GM18861 (cell line): ENCODE results near the gene KIAA1549.

ENCODE experiments used
- ATAC-seq: cut with Tn5 transposase; IDR thresholded peaks from one replicate; pipeline ENCODE4 v1.9.1; 2021; ENCODE audit not compliant: unreplicated experiment

Gene KIAA1549

DNA sequence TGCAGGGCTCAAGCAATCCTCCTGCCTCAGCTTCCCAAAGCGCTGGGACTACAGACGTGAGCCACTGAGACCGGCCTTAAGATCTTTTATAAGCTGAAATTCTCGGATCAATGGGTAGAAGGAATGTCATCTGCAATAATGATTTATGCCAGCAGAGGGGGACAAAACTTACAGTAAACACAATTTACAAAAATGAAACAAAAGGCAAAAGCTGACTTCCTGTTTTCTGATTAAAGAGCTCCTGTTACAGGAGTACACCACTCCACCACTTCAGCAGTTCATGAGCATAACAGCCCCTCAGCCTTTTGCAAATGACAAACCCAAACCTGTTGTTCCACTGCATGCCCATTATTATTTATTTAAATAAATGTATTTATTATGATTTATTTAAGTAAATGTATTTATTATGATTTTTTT, 94.7 kb downstream of the KIAA1549 start:
- peak; percentile 74 for ATAC-seq

DNA sequence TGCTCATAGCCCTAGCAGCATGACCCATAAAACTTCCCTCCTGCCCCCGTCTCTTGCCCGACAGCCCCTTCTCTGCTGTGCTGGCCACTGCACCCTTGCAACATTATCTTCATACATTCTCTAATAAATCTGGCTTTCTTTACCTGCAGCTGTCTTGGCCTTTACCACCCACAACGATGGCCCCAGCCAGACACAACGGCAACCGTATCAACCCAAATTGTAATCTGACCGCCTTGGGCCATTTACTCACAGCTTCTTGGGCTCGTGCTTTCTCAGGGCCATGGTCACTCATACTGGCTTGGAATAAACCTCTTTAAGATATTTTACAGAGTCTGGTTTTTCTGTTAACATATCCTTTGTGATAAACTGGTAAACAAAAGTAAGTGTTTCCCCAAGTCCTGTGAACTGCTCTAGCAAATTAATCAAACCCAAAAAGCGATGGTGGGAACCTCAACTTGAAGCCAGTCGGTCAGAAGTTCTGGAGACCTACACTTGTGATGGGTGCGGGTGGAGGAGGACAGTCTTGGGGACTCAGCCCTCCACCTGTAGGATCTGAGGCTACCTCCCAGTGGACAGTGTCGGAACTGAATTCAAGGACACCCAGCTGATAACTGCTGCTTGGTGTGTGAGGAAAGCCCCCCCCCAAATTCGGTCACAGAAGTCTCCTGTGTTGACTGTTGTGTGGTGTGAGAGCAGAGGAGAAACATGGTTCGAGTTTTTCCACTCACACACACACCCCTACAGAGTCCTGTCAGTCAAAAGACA, 95.6 kb downstream of the KIAA1549 start:
- no peak for ATAC-seq

DNA sequence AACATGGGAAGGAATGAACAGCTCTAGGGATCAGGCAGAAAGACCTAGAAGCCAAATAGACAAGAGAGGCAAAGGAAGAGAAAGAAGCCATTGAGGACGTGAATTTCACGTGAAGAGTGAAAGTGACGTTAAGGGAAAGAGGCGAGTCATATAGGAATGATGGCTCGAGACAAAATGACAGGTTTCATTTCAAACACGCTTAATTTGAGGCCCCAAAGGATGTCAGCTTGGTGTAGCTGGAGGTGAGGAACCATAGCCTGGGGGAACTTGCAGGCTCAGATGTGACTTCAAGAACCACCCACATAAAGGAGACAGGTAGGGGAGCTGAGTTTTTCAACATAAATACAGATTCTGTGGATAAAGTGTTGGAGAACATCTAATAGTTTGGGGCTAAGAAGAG, 98.9 kb downstream of the KIAA1549 start:
- no peak for ATAC-seq

DNA sequence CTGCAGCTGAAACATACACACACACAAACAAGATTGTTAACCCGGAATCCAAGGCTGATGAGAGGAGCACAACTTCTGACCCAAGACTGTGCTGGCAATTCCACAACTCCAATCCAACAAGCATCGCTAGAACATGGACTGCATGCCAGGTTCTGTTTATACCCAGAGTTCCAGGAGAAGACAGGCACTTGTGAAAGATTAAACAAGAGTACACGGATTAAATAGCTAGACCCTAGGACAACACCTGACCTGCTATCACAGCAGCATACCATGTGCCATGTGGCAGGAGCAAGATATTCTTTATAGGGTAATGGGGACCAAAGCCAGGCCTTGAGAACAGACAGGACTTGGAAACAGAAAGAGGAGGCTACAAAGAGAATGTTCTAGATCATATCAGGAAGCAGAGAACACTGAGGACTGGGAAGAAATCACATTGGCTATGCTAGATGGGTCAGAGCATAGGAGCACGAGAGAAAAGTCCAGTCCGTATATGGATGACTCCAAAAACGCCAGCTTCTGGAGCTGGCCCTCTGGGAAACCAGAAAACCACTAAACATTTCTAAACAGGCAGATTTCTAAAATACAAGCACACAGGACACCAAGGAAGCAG, 99.5 kb downstream of the KIAA1549 start:
- ATAC-seq = no peak

DNA sequence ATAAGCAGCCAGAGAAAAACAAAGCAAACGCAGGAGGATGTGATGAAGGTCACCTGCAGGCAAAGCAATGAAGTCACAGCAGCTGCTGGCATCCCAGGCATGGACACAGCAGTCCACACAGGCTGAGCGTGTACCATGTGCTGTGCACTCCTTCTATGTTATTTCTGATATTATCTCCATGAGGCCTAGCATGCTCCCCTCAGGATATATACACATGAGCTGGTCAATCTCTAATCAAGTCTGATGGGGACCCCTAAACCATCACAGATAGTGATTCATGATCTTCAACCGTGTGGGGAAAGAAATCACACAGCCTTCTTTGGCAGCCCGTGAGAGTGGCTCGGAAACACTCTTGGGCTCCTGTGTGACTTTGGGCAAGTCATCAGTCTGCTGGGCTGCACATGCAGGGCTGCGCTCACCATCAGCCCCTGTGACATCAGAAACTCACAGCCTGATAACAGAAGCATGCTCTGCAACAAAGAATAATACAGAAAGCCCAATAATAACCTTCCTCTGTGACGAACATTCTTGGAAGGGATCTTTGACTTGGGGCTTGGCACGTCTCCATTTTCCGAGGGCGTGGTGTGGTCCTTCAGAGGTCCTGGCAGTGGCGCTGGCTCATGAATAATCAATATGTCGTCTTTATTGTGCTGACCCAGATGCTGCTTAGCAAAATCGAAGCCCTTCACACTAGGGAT, 100.2 kb downstream of the KIAA1549 start:
- no peak for ATAC-seq

DNA sequence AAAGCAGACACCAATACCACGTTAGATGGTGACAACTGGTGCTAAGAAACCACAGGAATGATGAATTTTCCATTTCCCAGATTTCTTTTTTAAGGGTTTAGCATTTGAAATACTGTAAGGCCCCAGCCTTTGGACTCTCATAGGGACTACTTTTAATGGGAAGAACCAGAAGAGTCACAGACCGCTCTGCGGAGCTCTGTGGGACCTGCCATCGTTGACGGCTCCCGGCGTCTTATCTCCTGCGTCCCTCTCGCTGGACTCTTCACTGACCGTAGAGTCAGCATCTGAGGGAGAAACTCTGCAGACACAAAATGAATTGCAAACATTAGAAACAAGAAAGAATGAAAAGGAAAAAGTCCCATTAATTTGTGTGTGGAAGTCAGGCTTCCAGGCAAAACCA, 101.8 kb downstream of the KIAA1549 start:
- no peak for ATAC-seq

DNA sequence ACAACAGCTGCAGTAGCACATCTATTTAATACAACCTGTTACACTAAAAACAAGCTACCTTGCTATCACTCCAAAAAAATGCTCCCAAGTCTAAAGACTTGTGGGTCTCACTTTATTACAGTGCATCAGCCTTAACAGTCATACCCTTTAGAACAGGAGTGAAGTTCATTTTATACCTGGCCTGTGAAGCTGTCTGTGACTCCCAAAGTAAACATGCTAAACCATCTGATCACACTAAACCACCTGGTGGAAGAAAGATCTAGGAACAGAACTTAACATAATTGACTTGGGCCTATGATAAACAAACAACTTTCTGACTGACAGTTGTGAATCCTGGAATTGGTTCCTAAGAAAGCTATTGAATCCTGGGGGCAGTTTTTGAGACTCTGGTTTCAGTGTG, 102.3 kb downstream of the KIAA1549 start:
- ATAC-seq = no peak

DNA sequence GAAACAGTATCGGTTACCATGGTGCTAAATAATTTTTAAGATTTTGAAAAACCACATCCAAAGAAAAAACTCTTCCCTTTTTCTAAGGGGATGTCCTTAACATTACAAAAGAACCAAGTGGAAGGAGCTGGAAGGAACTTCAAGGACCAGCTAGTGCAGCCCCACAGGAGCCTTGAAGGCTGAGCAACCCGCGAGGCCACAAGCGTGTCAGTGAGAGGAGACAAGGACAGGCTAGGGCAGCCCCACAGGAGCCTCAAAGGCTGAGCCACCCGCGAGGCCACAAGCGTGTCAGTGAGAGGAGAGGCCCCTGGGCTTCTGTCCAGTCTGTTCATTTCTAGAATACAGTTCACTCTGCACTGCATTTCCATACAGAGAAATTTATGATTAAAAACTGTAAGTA, 103.1 kb downstream of the KIAA1549 start:
- ATAC-seq = no peak

DNA sequence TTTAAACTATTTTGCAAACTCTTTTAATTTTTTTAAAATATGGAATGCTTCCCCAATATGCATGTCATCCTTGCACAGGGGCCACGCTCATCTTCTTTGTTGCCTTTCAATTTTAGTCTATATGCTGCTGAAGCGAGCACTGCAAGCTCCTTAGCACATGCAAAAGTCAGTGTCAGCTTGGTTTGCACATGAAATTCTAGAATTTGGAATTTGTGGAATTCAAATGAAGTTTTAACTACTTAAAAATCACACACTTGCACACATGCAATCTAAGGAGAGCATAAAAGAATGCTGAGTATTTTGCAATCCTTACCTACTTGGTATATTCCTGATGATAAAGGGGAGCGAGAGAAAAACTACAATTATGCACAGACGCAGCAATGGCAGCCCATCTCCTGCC, 104.9 kb downstream of the KIAA1549 start:
- no peak for ATAC-seq

DNA sequence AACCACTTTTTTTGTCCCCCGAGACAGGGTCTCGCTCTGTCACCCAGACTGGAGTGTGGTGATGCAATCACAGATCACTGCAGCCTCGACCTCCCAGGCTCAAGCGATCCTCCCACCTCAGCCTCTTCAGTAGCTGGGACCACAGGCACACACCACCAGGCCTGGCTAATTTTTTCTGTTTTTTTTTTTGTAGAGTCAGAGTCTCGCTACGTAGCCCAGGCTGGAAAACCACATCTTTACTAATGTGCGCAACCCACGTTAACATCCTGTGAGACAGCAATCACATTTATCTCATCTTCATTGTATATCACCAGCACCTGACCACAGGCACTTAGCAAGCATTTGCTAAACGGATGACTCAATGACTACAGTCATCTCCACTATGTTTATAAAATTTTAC, 105.4 kb downstream of the KIAA1549 start:
- ATAC-seq = no peak

DNA sequence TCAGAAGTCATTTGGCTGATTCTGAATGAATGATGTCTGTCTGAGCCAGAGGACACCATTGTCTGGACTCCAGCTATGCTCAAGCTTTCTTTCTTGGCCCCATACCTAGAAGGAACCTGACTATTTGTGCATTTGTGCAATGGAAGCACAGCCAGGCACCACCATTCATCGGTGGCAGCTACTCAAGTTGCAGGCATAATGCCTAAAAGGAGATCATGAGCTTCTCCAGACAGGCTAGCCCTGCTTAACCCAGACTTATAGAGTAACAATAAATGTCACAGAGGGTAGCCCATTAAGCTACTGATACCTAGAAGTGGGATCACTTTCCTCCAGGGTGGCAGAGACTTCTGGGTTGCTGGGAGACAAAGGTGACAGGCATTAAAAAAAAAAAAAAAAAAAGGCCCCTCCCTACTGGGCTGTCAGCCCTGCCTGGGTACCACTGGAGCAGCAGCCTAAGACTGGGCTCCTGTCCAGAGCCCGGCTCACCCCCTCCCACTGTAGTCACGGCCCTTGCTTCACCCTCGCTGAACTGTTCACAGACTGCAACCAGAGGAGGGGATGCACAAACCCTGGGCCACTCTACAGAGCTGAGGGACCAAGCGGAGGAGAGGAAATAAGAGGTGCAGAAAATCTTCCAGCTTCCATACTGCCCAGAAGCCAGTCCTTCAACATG, 107.8 kb downstream of the KIAA1549 start:
- ATAC-seq = no peak

DNA sequence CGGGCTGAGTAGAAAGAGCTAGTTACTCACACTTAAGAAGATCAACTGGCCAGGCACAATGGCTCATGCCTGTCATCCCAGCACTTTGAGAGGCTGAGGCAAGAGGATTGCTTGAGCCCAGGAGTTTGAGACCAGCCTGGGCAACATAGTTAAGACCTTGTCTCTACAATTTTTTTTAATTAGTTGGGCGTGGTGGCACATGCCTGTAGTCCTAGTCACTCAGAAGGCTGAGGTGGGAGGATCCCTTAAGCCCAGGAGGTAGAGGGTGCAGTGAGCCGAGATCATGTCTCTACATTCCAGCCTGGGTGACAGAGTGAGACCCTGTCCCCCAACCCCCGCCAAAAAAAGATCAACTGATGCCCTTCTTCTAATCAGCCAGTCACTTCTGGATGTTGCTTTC, 108.6 kb downstream of the KIAA1549 start:
- ATAC-seq = no peak

DNA sequence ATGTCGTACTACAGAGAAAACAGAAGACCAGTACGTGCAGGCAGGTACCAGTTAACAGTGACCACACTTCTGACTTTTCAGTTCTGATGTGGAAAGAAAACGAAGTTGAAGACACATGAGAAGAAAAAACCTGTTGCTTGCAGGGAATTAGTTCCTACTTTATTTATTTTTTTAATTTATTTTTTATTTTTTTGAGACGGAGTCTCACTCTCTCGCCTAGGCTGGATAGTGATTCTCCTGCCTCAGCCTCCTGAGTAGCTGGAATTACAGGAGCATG, 109.4 kb downstream of the KIAA1549 start:
- ATAC-seq = no peak

DNA sequence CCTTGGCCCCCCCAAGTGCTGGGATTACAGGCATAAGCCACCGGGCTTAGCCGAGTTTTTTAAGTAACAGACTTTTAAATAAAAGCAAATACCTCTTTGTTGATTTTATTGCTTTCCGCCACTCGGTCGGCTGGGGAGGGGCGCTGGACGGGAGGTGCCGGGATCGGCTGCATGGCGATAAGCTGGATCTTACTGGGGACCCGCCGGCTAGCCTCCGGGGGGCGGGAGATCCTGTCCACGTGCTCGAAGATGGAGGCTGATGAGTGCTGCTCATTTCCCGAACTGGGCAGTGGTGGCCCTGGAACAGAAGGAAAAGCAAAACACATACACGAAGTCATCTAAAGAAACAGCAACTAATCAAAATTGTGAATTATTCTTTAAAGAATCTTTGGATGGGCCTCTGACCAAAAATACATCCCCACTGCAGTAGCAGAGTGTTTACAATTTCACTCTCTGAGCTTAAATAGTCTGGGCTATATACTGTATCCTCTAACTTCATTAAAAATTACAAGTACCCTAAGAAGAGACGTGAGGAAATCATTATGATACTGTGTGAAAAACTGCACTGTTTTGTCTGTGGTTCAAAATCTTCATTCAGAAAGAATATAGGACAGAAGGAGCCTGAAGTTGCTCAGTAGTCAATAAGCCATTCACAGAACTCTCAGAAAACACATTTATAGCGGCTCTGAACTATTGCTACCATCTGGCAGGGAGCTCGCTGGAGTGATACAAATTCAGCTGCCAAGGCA, 110.0 kb downstream of the KIAA1549 start:
- no peak for ATAC-seq

DNA sequence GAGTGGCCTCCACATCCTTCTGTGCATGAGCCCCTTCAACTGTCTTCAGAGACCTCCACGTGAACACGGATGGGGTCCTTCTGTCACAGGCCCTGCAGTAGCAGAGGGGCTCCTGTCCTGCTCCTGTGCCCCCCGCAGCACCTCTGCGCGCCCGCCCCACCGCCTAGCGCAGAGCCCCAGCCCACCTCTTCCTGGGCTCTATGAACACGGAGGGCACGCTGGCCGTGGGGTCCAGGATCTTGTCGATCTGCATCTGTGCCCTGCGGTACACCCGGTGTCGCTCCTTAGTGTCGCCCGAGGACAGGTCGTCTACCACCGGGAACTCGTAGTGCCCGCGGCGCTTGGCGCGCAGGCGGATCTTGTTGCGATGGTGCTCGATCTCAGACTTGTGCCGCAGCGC, 111.8 kb downstream of the KIAA1549 start:
- ATAC-seq = no peak

DNA sequence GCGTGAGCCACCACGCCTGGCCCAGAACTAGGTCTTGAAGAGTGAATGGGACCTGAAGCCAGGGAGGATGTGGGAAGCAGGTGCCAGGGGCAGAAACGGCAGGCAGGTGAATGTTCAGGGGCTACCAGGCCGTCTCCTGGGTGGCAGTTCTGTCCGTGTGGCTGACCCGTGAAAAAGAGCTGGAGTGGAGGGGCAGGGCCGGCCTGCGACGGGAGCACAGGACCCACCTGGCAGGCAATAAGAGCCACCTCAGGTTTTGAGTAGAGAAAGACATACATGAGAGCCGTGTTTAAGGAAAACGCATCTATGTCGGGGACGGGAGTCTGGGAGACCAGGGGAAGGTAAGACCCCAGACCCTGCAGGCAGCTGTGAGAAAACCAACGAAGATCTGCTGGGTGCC, 112.5 kb downstream of the KIAA1549 start:
- ATAC-seq = no peak

DNA sequence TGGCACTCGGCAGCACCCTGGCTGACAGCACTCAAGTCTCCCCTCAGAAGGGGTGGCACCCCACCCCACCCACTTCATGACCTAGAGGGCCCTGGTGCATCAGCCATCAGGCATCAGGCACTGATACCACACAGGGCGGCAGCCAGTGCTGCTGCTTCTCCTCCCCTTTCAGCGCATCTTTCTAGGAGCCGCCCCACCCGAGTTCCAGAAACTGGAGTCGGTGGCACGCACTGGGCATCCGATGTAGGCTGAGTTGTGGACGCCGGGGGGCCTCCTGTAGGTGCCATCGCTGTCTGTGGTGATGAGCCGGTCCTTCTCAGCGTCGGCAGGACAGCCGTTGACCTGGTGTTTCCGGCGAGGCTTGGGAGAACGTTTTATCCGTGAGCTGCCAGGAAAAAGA, 113.4 kb downstream of the KIAA1549 start:
- ATAC-seq = no peak

DNA sequence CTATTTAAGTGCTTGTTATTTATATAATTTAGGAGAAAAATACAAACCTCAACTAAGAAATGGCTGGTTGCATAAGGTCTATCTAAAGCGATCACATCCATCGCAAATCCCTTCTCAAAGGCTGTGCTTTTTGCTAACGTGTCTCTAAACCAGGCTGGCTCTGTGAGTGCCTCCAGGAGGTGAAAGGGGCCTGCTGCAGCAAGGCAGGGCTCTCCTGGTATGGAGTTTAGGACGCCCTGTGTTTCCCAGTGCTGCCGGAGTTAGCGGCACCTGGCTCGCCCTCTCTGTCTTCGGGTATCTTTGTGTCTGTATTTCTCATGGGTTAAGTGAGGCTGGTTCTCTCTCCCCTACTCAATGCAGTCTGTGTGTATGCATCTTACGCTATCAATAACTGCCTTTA, 114.8 kb downstream of the KIAA1549 start:
- ATAC-seq = no peak

DNA sequence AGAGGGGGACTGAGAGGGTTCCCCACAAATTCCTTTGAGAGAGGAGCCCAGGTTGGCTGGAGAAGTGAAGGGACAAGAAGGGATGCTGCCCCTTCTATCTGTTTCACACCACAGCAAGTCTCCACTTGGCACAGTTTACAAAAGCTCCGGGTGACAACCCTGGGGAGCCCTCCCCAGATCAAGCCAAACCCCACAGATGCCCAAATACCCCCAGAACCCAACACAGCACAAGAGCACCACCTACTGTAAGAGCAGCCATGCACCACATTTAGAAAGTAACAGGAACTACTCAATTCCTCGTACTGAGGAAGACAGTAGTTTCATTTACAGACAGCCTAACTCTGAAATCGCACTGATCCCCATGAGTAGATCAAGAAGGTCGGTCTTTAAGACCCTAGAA, 115.3 kb downstream of the KIAA1549 start:
- no peak for ATAC-seq

DNA sequence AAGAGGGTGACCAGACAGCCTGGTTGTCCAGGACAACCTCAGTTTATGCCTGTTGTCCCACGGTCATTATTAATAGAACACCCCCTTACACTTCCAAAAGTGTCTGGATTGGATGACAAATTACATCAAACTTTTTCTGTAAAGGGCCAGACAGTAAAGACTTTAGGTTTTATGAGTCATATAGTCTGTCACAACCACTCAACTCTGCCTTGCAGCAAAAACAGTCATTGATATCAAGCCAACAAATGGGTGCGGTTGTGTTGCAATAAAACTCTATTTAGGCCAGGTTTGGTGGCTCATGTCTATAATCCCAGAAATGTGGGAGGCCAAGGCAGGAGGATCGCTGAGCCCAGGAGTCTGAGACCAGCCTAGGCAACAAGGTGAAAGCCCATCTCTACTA, 116.5 kb downstream of the KIAA1549 start:
- no peak for ATAC-seq

DNA sequence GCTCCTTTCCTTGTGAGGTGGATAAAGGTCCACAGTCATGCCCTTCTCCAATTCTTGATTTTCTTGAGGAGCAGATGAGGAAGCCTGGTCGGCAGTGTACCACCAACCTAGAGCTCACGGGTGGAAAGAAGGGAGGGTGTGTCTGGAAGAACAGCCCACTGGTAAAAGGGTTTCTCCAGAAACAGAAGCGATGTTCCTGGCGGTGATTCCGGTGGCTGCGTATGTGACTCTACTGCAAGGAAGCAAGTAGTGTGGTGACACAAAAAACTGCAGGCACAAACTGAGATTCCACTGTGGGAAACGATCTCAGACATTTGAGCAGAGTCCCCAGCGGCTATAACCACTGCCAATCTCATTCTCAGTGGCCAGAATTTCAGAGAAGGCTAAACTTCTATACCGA, 117.3 kb downstream of the KIAA1549 start:
- no peak for ATAC-seq
